ENCODE results near the gene DIPK2A. TPM values are rescaled to one million over a fixed set of nuclear protein-coding genes. Genes with fewer than 3 reads are reported as not detected.

DIPK2A gene
- total RNA-seq, 1 donor from 2014 or later: 21.4 TPM

- H3K4me3 Mint-ChIP-seq (ENCODE audit: unreplicated experiment): no peak overlapping the region
- H3K36me3 Mint-ChIP-seq (ENCODE audit: low read depth, unreplicated experiment): no peaks in the 10 kb centered on the region
- H3K9me3 Mint-ChIP-seq (ENCODE audit: unreplicated experiment): no peaks in the 10 kb centered on the region
- DNase-seq (ENCODE audit: low spot score): no peak
- H3K27me3 Mint-ChIP-seq (ENCODE audit: unreplicated experiment): no peaks in the 10 kb centered on the region
- no peaks in the 10 kb centered on the region for H3K4me1 Mint-ChIP-seq (ENCODE audit: unreplicated experiment)
- no peak for TF ChIP-seq CTCF (IDR thresholded peaks at IDR 0.05; ENCODE audit: unreplicated experiment)
- no peak overlapping the region for H3K27ac Mint-ChIP-seq (ENCODE audit: unreplicated experiment)
Measured at GRCh38 chr3:143955113-143955512, 16.5 kb upstream of the DIPK2A start.

GRCh38 chr3:143956838-143957237 lies 14.8 kb upstream of the DIPK2A start:
- H3K9me3 Mint-ChIP-seq (ENCODE audit: unreplicated experiment): no peaks in the 10 kb centered on the region
- no peaks in the 10 kb centered on the region for H3K36me3 Mint-ChIP-seq (ENCODE audit: low read depth, unreplicated experiment)
- no peak for TF ChIP-seq CTCF (IDR thresholded peaks at IDR 0.05; ENCODE audit: unreplicated experiment)
- no peak for DNase-seq (ENCODE audit: low spot score)
- no peak overlapping the region for H3K27ac Mint-ChIP-seq (ENCODE audit: unreplicated experiment)
- H3K27me3 Mint-ChIP-seq (ENCODE audit: unreplicated experiment): no peaks in the 10 kb centered on the region
- no peak overlapping the region for H3K4me3 Mint-ChIP-seq (ENCODE audit: unreplicated experiment)
- no peaks in the 10 kb centered on the region for H3K4me1 Mint-ChIP-seq (ENCODE audit: unreplicated experiment)

GRCh38 chr3:143957453-143957852 lies 14.2 kb upstream of the DIPK2A start:
- no peak for TF ChIP-seq CTCF (IDR thresholded peaks at IDR 0.05; ENCODE audit: unreplicated experiment)
- no peaks in the 10 kb centered on the region for H3K36me3 Mint-ChIP-seq (ENCODE audit: low read depth, unreplicated experiment)
- no peak for DNase-seq (ENCODE audit: low spot score)
- H3K27ac Mint-ChIP-seq (ENCODE audit: unreplicated experiment): no peak overlapping the region
- H3K9me3 Mint-ChIP-seq (ENCODE audit: unreplicated experiment): no peaks in the 10 kb centered on the region
- no peaks in the 10 kb centered on the region for H3K27me3 Mint-ChIP-seq (ENCODE audit: unreplicated experiment)
- no peaks in the 10 kb centered on the region for H3K4me1 Mint-ChIP-seq (ENCODE audit: unreplicated experiment)
- no peak overlapping the region for H3K4me3 Mint-ChIP-seq (ENCODE audit: unreplicated experiment)

GRCh38 chr3:143958966-143959365 lies 12.7 kb upstream of the DIPK2A start:
- H3K4me1 Mint-ChIP-seq (ENCODE audit: unreplicated experiment): no peaks in the 10 kb centered on the region
- no peak for TF ChIP-seq CTCF (IDR thresholded peaks at IDR 0.05; ENCODE audit: unreplicated experiment)
- H3K36me3 Mint-ChIP-seq (ENCODE audit: low read depth, unreplicated experiment): no peaks in the 10 kb centered on the region
- no peak overlapping the region for H3K27ac Mint-ChIP-seq (ENCODE audit: unreplicated experiment)
- H3K9me3 Mint-ChIP-seq (ENCODE audit: unreplicated experiment): no peaks in the 10 kb centered on the region
- DNase-seq (ENCODE audit: low spot score): no peak
- no peak overlapping the region for H3K4me3 Mint-ChIP-seq (ENCODE audit: unreplicated experiment)
- H3K27me3 Mint-ChIP-seq (ENCODE audit: unreplicated experiment): no peaks in the 10 kb centered on the region

- H3K27ac Mint-ChIP-seq (ENCODE audit: unreplicated experiment): no peak overlapping the region
- DNase-seq (ENCODE audit: low spot score): no peak
- H3K27me3 Mint-ChIP-seq (ENCODE audit: unreplicated experiment): no peaks in the 10 kb centered on the region
- no peaks in the 10 kb centered on the region for H3K36me3 Mint-ChIP-seq (ENCODE audit: low read depth, unreplicated experiment)
- TF ChIP-seq CTCF (IDR thresholded peaks at IDR 0.05; ENCODE audit: unreplicated experiment): no peak
- H3K9me3 Mint-ChIP-seq (ENCODE audit: unreplicated experiment): no peaks in the 10 kb centered on the region
- H3K4me1 Mint-ChIP-seq (ENCODE audit: unreplicated experiment): no peaks in the 10 kb centered on the region
- H3K4me3 Mint-ChIP-seq (ENCODE audit: unreplicated experiment): no peak overlapping the region
Measured at GRCh38 chr3:143961342-143961741, 10.3 kb upstream of the DIPK2A start.
